ENCODE results near the gene C6orf15.
A peak's percentile ranks its signal among the peaks of the same experiment; 100 is the strongest.

The C6orf15 gene

DNA sequence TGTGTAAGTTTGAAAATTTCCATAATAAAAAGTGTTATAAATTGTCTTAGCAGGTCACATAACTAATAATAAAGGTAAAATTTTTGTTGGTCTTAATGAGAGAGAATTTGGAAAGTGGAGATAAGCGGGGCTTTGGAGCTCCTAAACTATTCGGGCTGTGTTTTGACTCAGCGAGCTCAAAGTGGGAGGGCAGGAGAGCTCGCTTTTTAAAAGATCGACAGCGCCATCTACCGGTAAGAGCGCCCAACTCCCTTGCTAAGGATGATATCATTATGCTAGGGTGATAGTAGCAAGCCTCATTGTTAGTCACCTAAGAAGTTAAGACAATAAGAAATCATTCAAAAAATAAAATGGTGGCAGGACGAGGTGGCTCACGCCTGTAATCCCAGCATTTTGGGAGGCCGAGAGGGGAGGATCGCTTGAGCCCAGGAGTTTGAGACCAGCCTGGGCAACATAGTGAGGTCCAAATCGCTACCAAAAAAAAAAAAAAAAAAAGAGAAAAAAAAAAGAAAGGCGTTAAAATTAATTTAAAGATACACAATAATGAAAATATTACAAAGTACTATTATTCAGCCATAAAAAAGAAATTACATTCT, 24.8 kb downstream of the C6orf15 start:
- Histone ChIP-seq H3K79me1 (ENCODE audit: low read depth, low read length) (no peaks in the 10 kb centered on the region), H2BK5ac (ENCODE audit: low read length) (no peak overlapping the region), H3K27ac (replicated peaks; ENCODE audit: low read length) (no peak overlapping the region), H3K36me3 (replicated peaks in 1 of 2; ENCODE audit: control insufficient read depth in 2 of 2, insufficient read depth in 2 of 2, low read length in 2 of 2) (no peaks in the 10 kb centered on the region), H3K4ac (ENCODE audit: low read length) (no peak overlapping the region), H3K4me1 (ENCODE audit: control insufficient read depth in 2 of 2, insufficient read depth in 1 of 2, low read depth in 1 of 2, low read length in 2 of 2) (peaks cover 0 to 2% of the 10 kb centered on the region in 2 donors), H3K23ac (ENCODE audit: low read depth, low read length, poor library complexity) (no peak overlapping the region), H3K18ac (ENCODE audit: low read length) (no peak overlapping the region), H2AK5ac (ENCODE audit: low read depth, low read length) (no peak overlapping the region), H3K9ac (ENCODE audit: low read depth, low read length, poor library complexity) (no peak overlapping the region), H2BK12ac (ENCODE audit: low read length) (no peak overlapping the region), H3K4me2 (ENCODE audit: insufficient read depth, low read length, poor library complexity, severe bottlenecking) (no peak overlapping the region), H4K8ac (ENCODE audit: low read depth, low read length) (no peak overlapping the region), H3K9me3 (replicated peaks in 1 of 2; ENCODE audit: control insufficient read depth in 2 of 2, insufficient read depth in 1 of 2, low read depth in 1 of 2, low read length in 2 of 2) (no peaks in the 10 kb centered on the region), H2BK120ac (ENCODE audit: low read depth, low read length) (no peak overlapping the region), H2BK15ac (ENCODE audit: low read length) (no peak overlapping the region), H2AFZ (ENCODE audit: low read length) (no peak overlapping the region), H3K27me3 (ENCODE audit: control insufficient read depth in 3 of 3, insufficient read depth in 3 of 3, low read depth in 1 of 3, low read length in 3 of 3) (peaks cover 0 to 13% (median 0%) of the 10 kb centered on the region in 3 experiments), H4K91ac (ENCODE audit: low read depth, low read length, poor library complexity) (no peak overlapping the region), H3K4me3 (ENCODE audit: low read length in 2 of 2) (no peak overlapping the region), H3K14ac (ENCODE audit: low read length) (no peak overlapping the region)
- peak; percentile 90 for DNase-seq (ENCODE audit: low spot score)
- WGBS, 2 donors (ENCODE audit: extremely low coverage in 2 of 2, insufficient read length in 2 of 2, insufficient replicate concordance in 1 of 2): no CpG with 5 or more reads among the region's 14 CpGs

DNA sequence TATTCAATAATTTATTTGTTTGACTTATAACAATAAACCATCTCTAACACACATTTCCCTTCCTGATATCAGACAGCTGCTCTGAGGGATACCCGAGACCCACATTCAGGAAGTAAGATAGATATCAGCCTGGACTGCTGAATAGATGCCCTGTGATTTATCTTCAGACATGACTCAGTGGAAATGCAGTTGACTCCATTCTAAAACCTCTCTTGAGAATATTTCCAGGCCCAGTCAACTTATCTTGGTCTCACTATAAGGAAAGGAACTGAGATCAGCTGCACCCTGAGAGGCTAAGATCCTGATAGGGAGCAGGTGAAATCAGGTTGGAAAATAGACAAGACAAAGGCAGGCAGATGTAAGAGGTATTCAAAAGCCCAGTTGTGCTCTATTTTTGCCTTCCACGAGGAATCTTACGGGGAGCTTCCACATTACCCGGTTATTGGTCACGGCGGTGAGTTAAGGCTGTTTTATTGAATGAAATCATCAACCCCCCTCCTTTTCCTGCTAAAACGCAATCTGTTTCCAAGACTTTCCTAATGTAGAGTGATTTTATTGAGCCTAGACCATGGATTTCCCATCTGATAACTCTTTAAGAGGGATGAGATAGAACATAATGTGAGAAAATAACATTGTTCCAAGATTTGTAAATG, 25.5 kb downstream of the C6orf15 start:
- Histone ChIP-seq H3K9me3 (replicated peaks in 1 of 2; ENCODE audit: control insufficient read depth in 2 of 2, insufficient read depth in 1 of 2, low read depth in 1 of 2, low read length in 2 of 2) (no peaks in the 10 kb centered on the region), H2BK120ac (ENCODE audit: low read depth, low read length) (no peak overlapping the region), H3K4ac (ENCODE audit: low read length) (no peak overlapping the region), H3K18ac (ENCODE audit: low read length) (no peak overlapping the region), H3K36me3 (replicated peaks in 1 of 2; ENCODE audit: control insufficient read depth in 2 of 2, insufficient read depth in 2 of 2, low read length in 2 of 2) (no peaks in the 10 kb centered on the region), H3K14ac (ENCODE audit: low read length) (no peak overlapping the region), H4K91ac (ENCODE audit: low read depth, low read length, poor library complexity) (no peak overlapping the region), H3K9ac (ENCODE audit: low read depth, low read length, poor library complexity) (no peak overlapping the region), H3K4me2 (ENCODE audit: insufficient read depth, low read length, poor library complexity, severe bottlenecking) (no peak overlapping the region), H2BK15ac (ENCODE audit: low read length) (no peak overlapping the region), H3K27me3 (ENCODE audit: control insufficient read depth in 3 of 3, insufficient read depth in 3 of 3, low read depth in 1 of 3, low read length in 3 of 3) (peaks cover 0 to 13% (median 0%) of the 10 kb centered on the region in 3 experiments), H2AFZ (ENCODE audit: low read length) (no peak overlapping the region), H3K4me3 (ENCODE audit: low read length in 2 of 2) (no peak overlapping the region), H3K23ac (ENCODE audit: low read depth, low read length, poor library complexity) (no peak overlapping the region), H3K27ac (replicated peaks; ENCODE audit: low read length) (no peak overlapping the region), H2BK12ac (ENCODE audit: low read length) (no peak overlapping the region), H3K4me1 (ENCODE audit: control insufficient read depth in 2 of 2, insufficient read depth in 1 of 2, low read depth in 1 of 2, low read length in 2 of 2) (peaks cover 0 to 2% of the 10 kb centered on the region in 2 donors), H2BK5ac (ENCODE audit: low read length) (no peak overlapping the region), H4K8ac (ENCODE audit: low read depth, low read length) (no peak overlapping the region), H3K79me1 (ENCODE audit: low read depth, low read length) (no peaks in the 10 kb centered on the region), H2AK5ac (ENCODE audit: low read depth, low read length) (no peak overlapping the region)
- WGBS, 2 donors (ENCODE audit: extremely low coverage in 2 of 2, insufficient read length in 2 of 2, insufficient replicate concordance in 1 of 2): no CpG with 5 or more reads among the region's 7 CpGs
- DNase-seq (ENCODE audit: low spot score): no peak

DNA sequence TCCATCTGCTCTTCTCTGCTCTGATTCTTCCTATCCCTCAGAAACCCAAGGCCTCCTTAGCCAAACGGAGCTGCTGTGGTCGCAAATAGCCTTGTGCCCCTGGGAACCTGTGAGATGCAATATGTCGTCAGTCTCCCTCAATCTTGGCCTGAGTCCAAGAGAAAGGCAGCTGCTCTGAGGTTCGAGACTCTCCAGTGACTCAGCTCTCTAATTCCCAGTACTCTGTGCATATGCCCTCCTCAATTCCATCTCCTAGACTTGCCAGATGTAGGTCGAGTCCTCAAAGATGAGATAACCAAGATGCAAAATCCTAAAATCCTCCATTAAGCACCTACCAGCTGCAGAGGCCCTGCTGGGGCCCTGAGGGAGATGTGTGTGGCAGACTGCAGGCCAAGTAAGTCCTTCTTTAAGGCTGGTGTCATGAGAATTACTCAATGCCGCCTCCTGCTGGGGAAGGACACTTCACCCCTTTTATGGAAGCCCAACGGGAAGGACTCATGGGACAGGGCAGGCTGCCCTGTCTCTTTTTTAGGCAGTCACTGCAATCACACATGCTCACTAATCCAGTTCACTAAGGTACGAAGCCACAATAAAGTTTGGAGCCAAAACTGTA, 28.5 kb downstream of the C6orf15 start:
- Histone ChIP-seq H3K23ac (ENCODE audit: low read depth, low read length, poor library complexity) (no peak overlapping the region), H3K36me3 (replicated peaks in 1 of 2; ENCODE audit: control insufficient read depth in 2 of 2, insufficient read depth in 2 of 2, low read length in 2 of 2) (no peaks in the 10 kb centered on the region), H2BK15ac (ENCODE audit: low read length) (no peak overlapping the region), H3K27ac (replicated peaks; ENCODE audit: low read length) (no peak overlapping the region), H4K91ac (ENCODE audit: low read depth, low read length, poor library complexity) (no peak overlapping the region), H3K4ac (ENCODE audit: low read length) (no peak overlapping the region), H2AFZ (ENCODE audit: low read length) (no peak overlapping the region), H3K27me3 (ENCODE audit: control insufficient read depth in 3 of 3, insufficient read depth in 3 of 3, low read depth in 1 of 3, low read length in 3 of 3) (peaks cover 0 to 13% (median 0%) of the 10 kb centered on the region in 3 experiments), H3K18ac (ENCODE audit: low read length) (no peak overlapping the region), H3K4me3 (ENCODE audit: low read length in 2 of 2) (no peak overlapping the region), H3K14ac (ENCODE audit: low read length) (no peak overlapping the region), H2BK5ac (ENCODE audit: low read length) (no peak overlapping the region), H4K8ac (ENCODE audit: low read depth, low read length) (no peak overlapping the region), H2BK120ac (ENCODE audit: low read depth, low read length) (no peak overlapping the region), H3K4me1 (ENCODE audit: control insufficient read depth in 2 of 2, insufficient read depth in 1 of 2, low read depth in 1 of 2, low read length in 2 of 2) (peaks cover 3 to 4% of the 10 kb centered on the region in 2 donors), H3K4me2 (ENCODE audit: insufficient read depth, low read length, poor library complexity, severe bottlenecking) (no peak overlapping the region), H2AK5ac (ENCODE audit: low read depth, low read length) (no peak overlapping the region), H3K9ac (ENCODE audit: low read depth, low read length, poor library complexity) (no peak overlapping the region), H3K79me1 (ENCODE audit: low read depth, low read length) (peaks cover 1% of the 10 kb centered on the region), H2BK12ac (ENCODE audit: low read length) (no peak overlapping the region), H3K9me3 (replicated peaks in 1 of 2; ENCODE audit: control insufficient read depth in 2 of 2, insufficient read depth in 1 of 2, low read depth in 1 of 2, low read length in 2 of 2) (no peaks in the 10 kb centered on the region)
- no CpG with 5 or more reads among the region's 8 CpGs for WGBS, 2 donors (ENCODE audit: extremely low coverage in 2 of 2, insufficient read length in 2 of 2, insufficient replicate concordance in 1 of 2)
- peak; percentile 41 for DNase-seq (ENCODE audit: low spot score)

DNA sequence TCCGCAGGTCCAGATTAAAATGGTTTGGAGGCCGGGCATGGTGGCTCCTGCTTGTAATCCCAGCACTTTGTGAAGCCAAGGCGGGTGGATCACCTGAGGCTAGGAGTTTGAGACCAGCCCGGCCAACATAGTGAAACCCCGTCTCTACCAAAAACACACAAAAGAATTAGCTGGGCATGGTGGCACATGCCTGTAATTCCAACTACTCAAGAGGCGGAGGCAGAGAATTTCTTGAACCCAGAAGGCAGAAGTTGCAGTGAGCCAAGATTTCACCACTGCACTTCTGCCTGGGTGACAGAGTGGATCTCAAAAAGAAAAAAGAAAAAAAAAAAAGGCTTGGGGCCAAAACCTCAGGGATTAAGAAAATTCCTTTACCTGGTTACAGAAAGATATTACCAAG, 30.5 kb downstream of the C6orf15 start:
- no peak overlapping the region for H2AK5ac ChIP-seq (ENCODE audit: low read depth, low read length)
- H4K91ac ChIP-seq (ENCODE audit: low read depth, low read length, poor library complexity): no peak overlapping the region
- no peak overlapping the region for H3K23ac ChIP-seq (ENCODE audit: low read depth, low read length, poor library complexity)
- no peak overlapping the region for H3K4me2 ChIP-seq (ENCODE audit: insufficient read depth, low read length, poor library complexity, severe bottlenecking)
- H3K9me3 ChIP-seq (replicated peaks in 1 of 2; ENCODE audit: control insufficient read depth in 2 of 2, insufficient read depth in 1 of 2, low read depth in 1 of 2, low read length in 2 of 2): no peaks in the 10 kb centered on the region
- no peak for DNase-seq (ENCODE audit: low spot score)
- no peak overlapping the region for H2BK12ac ChIP-seq (ENCODE audit: low read length)
- no peak overlapping the region for H3K9ac ChIP-seq (ENCODE audit: low read depth, low read length, poor library complexity)
- H4K8ac ChIP-seq (ENCODE audit: low read depth, low read length): no peak overlapping the region
- H2BK15ac ChIP-seq (ENCODE audit: low read length): no peak overlapping the region
- H3K79me1 ChIP-seq (ENCODE audit: low read depth, low read length): peaks cover 1% of the 10 kb centered on the region
- no CpG with 5 or more reads among the region's 6 CpGs for WGBS, 2 donors (ENCODE audit: extremely low coverage in 2 of 2, insufficient read length in 2 of 2, insufficient replicate concordance in 1 of 2)
- H3K4ac ChIP-seq (ENCODE audit: low read length): no peak overlapping the region
- H3K36me3 ChIP-seq (replicated peaks in 1 of 2; ENCODE audit: control insufficient read depth in 2 of 2, insufficient read depth in 2 of 2, low read length in 2 of 2): no peaks in the 10 kb centered on the region
- H3K4me1 ChIP-seq (ENCODE audit: control insufficient read depth in 2 of 2, insufficient read depth in 1 of 2, low read depth in 1 of 2, low read length in 2 of 2): peaks cover 2 to 3% of the 10 kb centered on the region in 2 donors
- no peak overlapping the region for H3K14ac ChIP-seq (ENCODE audit: low read length)
- H2BK120ac ChIP-seq (ENCODE audit: low read depth, low read length): no peak overlapping the region
- H2BK5ac ChIP-seq (ENCODE audit: low read length): no peak overlapping the region
- H3K18ac ChIP-seq (ENCODE audit: low read length): no peak overlapping the region
- H3K4me3 ChIP-seq (ENCODE audit: low read length in 2 of 2): no peak overlapping the region
- H2AFZ ChIP-seq (ENCODE audit: low read length): no peak overlapping the region
- H3K27ac ChIP-seq (replicated peaks; ENCODE audit: low read length): no peak overlapping the region
- peaks cover 0 to 13% (median 0%) of the 10 kb centered on the region in 3 experiments for H3K27me3 ChIP-seq (ENCODE audit: control insufficient read depth in 3 of 3, insufficient read depth in 3 of 3, low read depth in 1 of 3, low read length in 3 of 3)

Measured in neuronal stem cell (in vitro differentiated cells).